Natural killer cell (primary cell): ENCODE results near the gene SDHAF1. TPM values are rescaled to one million over a fixed set of nuclear protein-coding genes. Genes with fewer than 3 reads are reported as not detected.
A peak's percentile ranks its signal among the peaks of the same experiment; 100 is the strongest.
"Not testable (repeated sequence)": the region's sequence is repeated elsewhere in the genome, so short reads cannot be mapped to it uniquely, and the experiment has no call there.

Source experiments
- ATAC-seq, 3 donors: fragments of 150-1000 bp in 2 of 3; fragments of 200-7000 bp in 1 of 3; cut with Tn5 transposase; 1 replicate in 1 of 3; 2 replicates in 2 of 3; pipeline ENCODE4 v1.10.0; 2021; ENCODE audit warnings: mild to moderate bottlenecking in 2 of 3, moderate library complexity in 2 of 3
- DNase-seq, 2 donors: peaks; one replicate each; pipeline versions ENCODE4 v3.0.0 to v3.0.0-alpha.2; 2013 to 2021; ENCODE audit warnings: mixed read lengths in 1 of 2
- H3K27ac ChIP-seq: one replicate; pipeline ENCODE4 v1.5.1; 2013; ENCODE audit warnings: mild to moderate bottlenecking, low read length
- H3K27me3 ChIP-seq: one replicate; pipeline ENCODE4 v1.6.1; 2013; ENCODE audit warnings: low read length; ENCODE audit not compliant: control insufficient read depth, insufficient read depth
- H3K36me3 ChIP-seq: one replicate; pipeline ENCODE4 v1.6.1; 2013; ENCODE audit warnings: low read length; ENCODE audit not compliant: control insufficient read depth, insufficient read depth
- H3K4me1 ChIP-seq: one replicate; pipeline ENCODE4 v1.6.1; 2013; ENCODE audit warnings: low read length; ENCODE audit not compliant: control insufficient read depth, insufficient read depth
- H3K4me3 ChIP-seq: one replicate; pipeline ENCODE4 v1.5.1; 2013; ENCODE audit warnings: low read length
- H3K9me3 ChIP-seq: one replicate; pipeline ENCODE4 v1.6.1; 2013; ENCODE audit warnings: low read length; ENCODE audit not compliant: control insufficient read depth, insufficient read depth
- H3K27ac Mint-ChIP-seq, 2 donors: one replicate each; pipeline ENCODE4 v1.8.0; 2022; ENCODE audit warnings: mild to moderate bottlenecking in 2 of 2, mixed read lengths in 2 of 2, moderate library complexity in 1 of 2
- H3K27me3 Mint-ChIP-seq, 2 donors: one replicate each; pipeline ENCODE4 v1.8.0; 2022; ENCODE audit warnings: low read depth in 2 of 2, mixed read lengths in 2 of 2
- H3K36me3 Mint-ChIP-seq: one replicate; pipeline ENCODE4 v1.8.0; 2022; ENCODE audit warnings: mixed read lengths
- H3K4me1 Mint-ChIP-seq, 2 donors: one replicate each; pipeline ENCODE4 v1.8.0; 2022; ENCODE audit warnings: mixed read lengths in 2 of 2
- H3K4me3 Mint-ChIP-seq: one replicate; pipeline ENCODE4 v1.8.0; 2022; ENCODE audit warnings: mild to moderate bottlenecking, moderate library complexity, mixed read lengths
- H3K9me3 Mint-ChIP-seq, 2 donors: one replicate each; pipeline ENCODE4 v1.8.0; 2022; ENCODE audit warnings: mixed read lengths in 2 of 2
- WGBS: methylation state at CpG from one replicate; pipeline ENCODE4 v1.1.7; 2013; ENCODE audit warnings: missing lambda C conversion rate; ENCODE audit not compliant: insufficient coverage; 5-methylcytosine and 5-hydroxymethylcytosine counted together
- intact Hi-C: fragments of 100-400 bp; cut with micrococcal nuclease; formaldehyde crosslinking; loops from one replicate; pipeline ENCODE4 v1.14.2; 2022
- total RNA-seq, 4 donors: library from RNA; stranded (reverse); fragments of 120-200 nt in 1 of 4; gene quantifications; one replicate each; pipeline versions ENCODE4 v1.2.3 to v1.2.4, GENCODE V29; 2013 to 2022
- TF ChIP-seq, protein P1 (sequence below): fragments of 200-600 bp; IDR thresholded peaks from one replicate; pipeline ENCODE4 v1.8.0; 2022; ENCODE audit warnings: antibody characterized with exemption

The SDHAF1 gene
- total RNA-seq, 3 donors from 2014 or later (not counting 1 experiment from before 2014, with no cell fraction given): 9.2 to 12.1 (median 10.5) TPM

DNA sequence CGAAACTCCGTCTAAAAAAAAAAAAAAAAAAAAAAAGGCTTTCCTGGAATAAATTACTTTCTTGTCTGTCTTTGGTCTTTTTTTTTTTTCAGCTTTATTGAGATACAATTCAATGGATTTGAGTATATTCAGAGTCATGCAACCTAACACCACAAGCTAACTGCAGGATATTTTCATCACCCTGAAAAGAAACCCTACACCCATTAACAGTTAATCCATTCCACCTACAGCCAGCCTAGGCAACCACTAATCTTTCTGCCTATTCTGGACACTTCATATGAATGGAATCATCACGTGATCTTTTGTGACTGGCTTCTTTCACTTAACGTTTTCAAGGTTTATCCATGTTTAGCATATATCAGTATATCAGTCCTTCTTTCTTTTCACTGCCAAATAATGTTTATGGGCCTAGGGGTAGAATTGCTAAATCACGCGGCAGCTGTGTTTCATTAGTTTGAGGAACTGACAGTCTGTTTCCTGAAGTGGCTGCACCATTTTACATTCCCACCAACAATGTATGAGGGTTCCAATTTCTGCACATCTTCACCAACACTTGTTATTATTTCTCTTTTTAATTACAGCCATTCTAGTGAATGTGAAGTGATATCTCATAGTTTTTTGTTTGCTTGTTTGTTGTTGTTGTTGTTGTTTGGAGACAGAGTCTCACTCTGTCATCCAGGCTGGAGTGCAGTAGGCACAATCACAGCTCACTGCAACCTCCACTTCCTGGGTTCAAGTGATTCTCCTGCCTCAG is 38.9 kb upstream of the SDHAF1 start:
- Mint-ChIP-seq H3K36me3 (no peaks in the 10 kb centered on the region), H3K27me3 (peaks cover 11 to 12% of the 10 kb centered on the region in 2 donors), H3K4me1 (peaks cover 22 to 29% of the 10 kb centered on the region in 2 donors), H3K4me3 (peak overlapping the region; percentile 55), H3K27ac (peak overlapping the region in 1 of 2 donors; percentile 29), H3K9me3 (no peaks in the 10 kb centered on the region)
- intact Hi-C loops: no loop called here
- no peaks in the 10 kb centered on the region for H3K9me3 ChIP-seq
- peaks cover 2% of the 10 kb centered on the region for H3K27me3 ChIP-seq
- no peaks in the 10 kb centered on the region for H3K36me3 ChIP-seq
- TF ChIP-seq, protein P1, sequence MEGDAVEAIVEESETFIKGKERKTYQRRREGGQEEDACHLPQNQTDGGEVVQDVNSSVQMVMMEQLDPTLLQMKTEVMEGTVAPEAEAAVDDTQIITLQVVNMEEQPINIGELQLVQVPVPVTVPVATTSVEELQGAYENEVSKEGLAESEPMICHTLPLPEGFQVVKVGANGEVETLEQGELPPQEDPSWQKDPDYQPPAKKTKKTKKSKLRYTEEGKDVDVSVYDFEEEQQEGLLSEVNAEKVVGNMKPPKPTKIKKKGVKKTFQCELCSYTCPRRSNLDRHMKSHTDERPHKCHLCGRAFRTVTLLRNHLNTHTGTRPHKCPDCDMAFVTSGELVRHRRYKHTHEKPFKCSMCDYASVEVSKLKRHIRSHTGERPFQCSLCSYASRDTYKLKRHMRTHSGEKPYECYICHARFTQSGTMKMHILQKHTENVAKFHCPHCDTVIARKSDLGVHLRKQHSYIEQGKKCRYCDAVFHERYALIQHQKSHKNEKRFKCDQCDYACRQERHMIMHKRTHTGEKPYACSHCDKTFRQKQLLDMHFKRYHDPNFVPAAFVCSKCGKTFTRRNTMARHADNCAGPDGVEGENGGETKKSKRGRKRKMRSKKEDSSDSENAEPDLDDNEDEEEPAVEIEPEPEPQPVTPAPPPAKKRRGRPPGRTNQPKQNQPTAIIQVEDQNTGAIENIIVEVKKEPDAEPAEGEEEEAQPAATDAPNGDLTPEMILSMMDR: no peak
- H3K4me3 ChIP-seq: no peak overlapping the region
- WGBS: 56% methylated on average over 4 of the region's 6 CpGs
- no peak overlapping the region for H3K27ac ChIP-seq
- ATAC-seq (no peak), DNase-seq (no peak)
- H3K4me1 ChIP-seq: peaks cover 53% of the 10 kb centered on the region

DNA sequence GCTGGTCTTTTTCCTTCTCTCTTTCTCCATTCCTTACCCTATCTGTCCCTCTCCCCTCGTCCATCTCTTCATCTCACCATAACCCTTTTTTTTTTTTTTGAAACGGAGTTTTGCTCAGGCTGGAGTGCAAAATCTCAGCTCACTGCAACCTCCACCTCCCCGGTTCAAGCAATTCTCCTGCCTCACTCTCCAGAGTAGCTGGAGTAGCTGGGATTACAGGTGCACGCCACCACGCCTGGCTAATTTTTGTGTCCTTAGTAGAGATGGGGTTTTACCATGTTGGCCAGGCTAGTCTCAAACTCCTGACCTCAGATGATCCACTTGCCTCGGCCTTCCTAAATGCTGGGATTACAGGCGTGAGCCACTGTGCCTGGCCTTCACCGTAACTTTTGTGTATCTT is 37.6 kb upstream of the SDHAF1 start:
- Mint-ChIP-seq H3K4me3 (peak overlapping the region; percentile 35), H3K4me1 (peaks cover 22 to 28% of the 10 kb centered on the region in 2 donors), H3K27me3 (peaks cover 12 to 13% of the 10 kb centered on the region in 2 donors)
- 91% methylated on average over 8 of the region's 8 CpGs for WGBS
- H3K9me3 Mint-ChIP-seq, H3K4me3 ChIP-seq, H3K36me3 ChIP-seq, H3K27ac Mint-ChIP-seq, intact Hi-C loops, DNase-seq, ATAC-seq, H3K36me3 Mint-ChIP-seq, H3K27ac ChIP-seq, H3K9me3 ChIP-seq, H3K27me3 ChIP-seq: not testable (repeated sequence)
- peaks cover 50% of the 10 kb centered on the region for H3K4me1 ChIP-seq

DNA sequence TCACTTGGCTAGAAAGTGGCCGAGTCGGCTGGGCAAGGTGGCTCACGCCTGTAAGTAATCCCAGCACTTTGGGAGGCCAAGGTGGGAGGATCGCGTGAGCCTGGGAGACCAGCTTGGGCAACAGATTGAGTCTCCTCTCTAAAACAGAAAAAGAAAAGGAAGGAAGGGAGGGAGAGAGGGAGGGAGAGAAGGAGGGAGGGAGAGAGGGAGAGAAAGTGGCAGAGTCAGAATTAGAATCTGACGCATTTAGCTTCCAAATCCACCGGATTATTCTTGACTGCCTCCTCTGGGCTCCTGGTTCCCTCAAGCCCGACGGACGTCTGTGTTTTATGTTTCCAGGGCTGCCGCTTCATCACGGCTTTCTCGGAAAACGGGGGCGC is 36.3 kb upstream of the SDHAF1 start:
- H3K9me3 ChIP-seq: no peaks in the 10 kb centered on the region
- no peaks in the 10 kb centered on the region for H3K36me3 Mint-ChIP-seq
- H3K27ac ChIP-seq: no peak overlapping the region
- H3K36me3 ChIP-seq: no peaks in the 10 kb centered on the region
- H3K4me3 ChIP-seq: no peak overlapping the region
- TF ChIP-seq, protein P1: no peak
- peaks cover 13 to 17% of the 10 kb centered on the region in 2 donors for H3K4me1 Mint-ChIP-seq
- ATAC-seq: no peak
- peaks cover 38% of the 10 kb centered on the region for H3K4me1 ChIP-seq
- peak overlapping the region; percentile 79 for H3K4me3 Mint-ChIP-seq
- H3K27me3 ChIP-seq: peaks cover 2% of the 10 kb centered on the region
- intact Hi-C loops: no loop called here
- no peaks in the 10 kb centered on the region for H3K9me3 Mint-ChIP-seq
- peaks cover 12 to 15% of the 10 kb centered on the region in 2 donors for H3K27me3 Mint-ChIP-seq
- DNase-seq: no peak
- H3K27ac Mint-ChIP-seq: no peak overlapping the region
- 36% methylated on average over 15 of the region's 15 CpGs for WGBS

DNA sequence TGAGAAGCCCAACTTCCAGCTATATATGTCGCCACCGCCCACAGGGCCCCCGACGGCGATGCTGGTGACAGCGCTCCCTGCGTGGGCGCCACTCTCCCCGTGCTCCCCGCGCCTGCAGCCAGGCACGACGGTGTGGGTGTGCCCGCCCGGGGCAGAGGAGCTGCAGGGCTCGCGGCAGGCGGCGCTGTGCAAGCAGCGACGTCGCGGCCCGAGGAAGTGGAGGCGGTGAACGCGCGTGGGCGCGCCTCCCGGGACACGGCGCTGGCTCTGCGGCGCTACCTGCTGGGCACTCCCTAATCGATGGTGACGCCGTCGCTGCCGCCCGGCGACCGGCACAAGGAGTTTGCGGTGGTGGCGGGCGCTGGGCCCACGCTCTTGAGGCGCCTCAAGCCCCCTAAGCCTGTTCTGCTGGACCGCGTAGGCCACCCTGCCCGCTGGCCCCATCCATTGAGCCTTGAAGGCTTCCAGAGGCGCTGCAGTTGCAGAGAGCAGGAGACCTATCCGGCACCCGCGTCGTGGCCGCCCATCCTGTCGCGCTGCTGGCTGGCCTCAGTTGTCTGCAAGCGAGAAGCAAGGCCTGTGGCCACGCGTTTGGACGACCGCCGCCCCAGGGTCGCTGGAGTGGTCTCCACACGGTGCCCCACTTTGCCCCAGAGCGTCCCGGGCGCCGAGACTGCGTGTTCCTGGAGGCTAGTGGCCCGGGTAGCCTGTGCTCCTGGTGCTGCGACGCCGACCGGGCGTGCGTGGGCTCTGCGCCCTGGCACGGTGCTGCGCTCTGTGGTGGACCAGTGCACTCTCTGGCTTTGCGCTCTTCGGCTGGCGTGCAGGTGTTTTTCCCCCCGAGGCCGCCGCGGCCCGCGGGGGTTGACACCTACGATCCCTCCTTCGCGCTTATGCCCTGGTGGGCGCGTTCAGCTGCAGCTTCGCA is 35.7 kb upstream of the SDHAF1 start:
- ATAC-seq: peak; percentile 96 to 97 (median 96)
- no peak overlapping the region for H3K27ac ChIP-seq
- H3K27me3 ChIP-seq: peaks cover 2% of the 10 kb centered on the region
- DNase-seq: peak; percentile 59 to 94
- H3K4me1 ChIP-seq: peaks cover 31% of the 10 kb centered on the region
- Mint-ChIP-seq H3K27me3 (peaks cover 12 to 16% of the 10 kb centered on the region in 2 donors), H3K4me1 (peaks cover 7 to 10% of the 10 kb centered on the region in 2 donors), H3K27ac (no peak overlapping the region), H3K9me3 (no peaks in the 10 kb centered on the region), H3K36me3 (no peaks in the 10 kb centered on the region), H3K4me3 (peak overlapping the region; percentile 52)
- H3K4me3 ChIP-seq: peak overlapping the region; percentile 17
- WGBS: 12% methylated on average over 97 of the region's 97 CpGs
- intact Hi-C loops: no loop called here
- H3K9me3 ChIP-seq: no peaks in the 10 kb centered on the region
- H3K36me3 ChIP-seq: no peaks in the 10 kb centered on the region
- TF ChIP-seq, protein P1: peak; percentile 64
